NCI-H69 (cell line): ENCODE measurements around the gene EVPL.

Experiments used
- DNase-seq: peaks from one replicate; lab custom pipeline; 2025; lab: John Stamatoyannopoulos, UW

EVPL gene

DNA sequence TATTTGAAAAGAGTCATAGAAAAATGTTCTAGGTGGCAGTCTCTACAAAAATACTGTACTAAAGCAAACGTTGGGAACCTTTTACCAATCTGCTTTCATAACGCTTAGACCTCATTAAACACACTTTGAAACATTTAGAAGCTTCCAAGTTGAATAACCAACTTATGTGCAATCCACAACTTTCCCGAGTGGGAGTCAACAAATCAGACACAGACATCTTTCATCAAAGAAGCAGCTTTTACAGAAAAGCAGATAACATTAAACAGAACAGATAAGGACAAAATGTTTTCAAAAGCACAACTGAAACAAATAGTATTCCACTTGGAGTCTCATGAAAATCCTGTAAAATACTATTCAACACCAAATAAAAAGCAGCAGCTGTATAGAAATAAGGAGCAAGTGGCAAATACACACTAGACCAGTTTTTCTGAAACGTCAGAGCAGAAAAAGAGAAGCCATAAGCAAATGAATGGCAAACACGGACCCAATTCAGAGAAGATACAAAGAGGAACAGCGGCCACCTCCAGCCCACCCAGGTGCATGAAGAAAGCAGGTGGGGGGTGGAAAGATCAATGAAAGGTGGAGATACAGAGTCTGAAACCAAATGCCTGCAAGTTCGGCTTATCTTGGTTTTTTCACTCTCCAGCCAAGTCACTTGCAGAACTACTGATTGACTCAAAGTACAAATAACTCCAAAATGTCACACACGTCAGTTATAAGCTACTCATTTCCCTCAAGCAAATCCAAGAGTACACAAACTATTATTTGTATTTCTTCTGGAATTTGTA lies 67.9 kb downstream of the EVPL start:
- no peak for DNase-seq
